Measurements from ENCODE around the gene IMPACT. TPM values are rescaled to one million over a fixed set of nuclear protein-coding genes. Genes with fewer than 3 reads are reported as not detected.
A peak's percentile ranks its signal among the peaks of the same experiment; 100 is the strongest.

The IMPACT gene
- total RNA-seq (2021) (48.0 to 48.8 TPM (median 48.3 TPM) in 3 replicates), Bru-seq, nascent RNA (percentile 84 among the genes with signal in this experiment)
- long read RNA-seq, experiment 1, transcript IMPACT-207 (12 exons, 3,203 nt): minor isoform, 7 of 185 reads
- long read RNA-seq, experiment 1, transcript IMPACT-201 (11 exons, 3,792 nt): major isoform, 127 of 185 reads
- long read RNA-seq, experiment 1, transcript IMPACT-204 (10 exons, 2,948 nt): minor isoform, 5 of 185 reads
- long read RNA-seq, experiment 1, partial matches to known transcripts: 11 of 185 reads
- long read RNA-seq, experiment 1, other reads (novel, unspliced or antisense): 35 of 185 reads
- long read RNA-seq, experiment 2, transcript IMPACT-201 (11 exons, 3,792 nt): major isoform, 26 of 67 reads
- long read RNA-seq, experiment 2, partial matches to known transcripts: 8 of 67 reads
- long read RNA-seq, experiment 2, other reads (novel, unspliced or antisense): 31 of 67 reads
- long read RNA-seq, experiment 3, transcript IMPACT-201 (11 exons, 3,792 nt): major isoform, 41 of 60 reads
- long read RNA-seq, experiment 3, partial matches to known transcripts: 9 of 60 reads
- long read RNA-seq, experiment 3, other reads (novel, unspliced or antisense): 9 of 60 reads

- ChIA-PET POLR2A (interaction anchor here (0.7 to 1.9 kb wide), 5 partner anchors 17 to 288 kb away, joined by 3 to 13 read pairs (median 3); partner anchors contain the start of genes CABYR and OSBPL1A), CTCF (interaction anchor here (1.0 to 1.4 kb wide), 4 partner anchors 13 to 250 kb away, joined by 4 to 8 read pairs (median 6); no protein-coding TSS in a partner anchor)
- Mint-ChIP-seq H3K9me3 (no peaks in the 10 kb centered on the region), H3K36me3 (peaks cover 8% of the 10 kb centered on the region), H3K27me3 (ENCODE audit: low read depth) (peaks cover 8% of the 10 kb centered on the region), H3K4me3 (peak within 1 kb of the TSS; percentile 93), H3K4me1 (peaks cover 21% of the 10 kb centered on the region), H3K27ac (peak within 1 kb of the TSS; percentile 100)
- peak; percentile 93 for ATAC-seq
- peak; percentile 87 for DNase-seq (ENCODE audit: low spot score)
- TF ChIP-seq CREB1 (CRISPR knock-in tag; IDR thresholded peaks at IDR 0.05) (0 out of 2 replicates have a peak, but pooled peaks have one; percentile 11), E2F4 (CRISPR knock-in tag; IDR thresholded peaks at IDR 0.05; ENCODE audit: borderline replicate concordance, low read depth) (0 out of 2 replicates have a peak, but pooled peaks have one; percentile 17), FOXJ3 (CRISPR knock-in tag; IDR thresholded peaks at IDR 0.05; ENCODE audit: borderline replicate concordance) (no peak), NR2C2 (CRISPR knock-in tag; IDR thresholded peaks at IDR 0.05) (peak; percentile 99), GTF2I (CRISPR knock-in tag; conservative IDR thresholded peaks at IDR 0.05) (no peak), ZNF425 (CRISPR knock-in tag; conservative IDR thresholded peaks at IDR 0.05) (no peak), PREB (CRISPR knock-in tag; IDR thresholded peaks at IDR 0.05; ENCODE audit: borderline replicate concordance) (peak; percentile 11; the same call in 1 of the 2 replicates), ZBTB21 (CRISPR knock-in tag; IDR thresholded peaks at IDR 0.05; ENCODE audit: borderline replicate concordance) (0 out of 2 replicates have a peak, but pooled peaks have one; percentile 20), ZNF423 (CRISPR knock-in tag; IDR thresholded peaks at IDR 0.05) (peak; percentile 30; the same call in 1 of the 2 replicates), ZNF317 (CRISPR knock-in tag; IDR thresholded peaks at IDR 0.05; ENCODE audit: borderline replicate concordance, low read depth) (peak; percentile 63), ERG (CRISPR knock-in tag; IDR thresholded peaks at IDR 0.05) (no peak), ATF1 (CRISPR knock-in tag; IDR thresholded peaks at IDR 0.05) (peak; percentile 56; the same call in 1 of the 2 replicates), USF1 (CRISPR knock-in tag; IDR thresholded peaks at IDR 0.05) (peak; percentile 62), FOXP4 (CRISPR knock-in tag; IDR thresholded peaks at IDR 0.05) (peak; percentile 94), ATF6 (CRISPR knock-in tag; IDR thresholded peaks at IDR 0.05) (no peak), ZNF416 (CRISPR knock-in tag; IDR thresholded peaks at IDR 0.05) (peak; percentile 74; the same call in 1 of the 2 replicates), SMAD4 (CRISPR knock-in tag; IDR thresholded peaks at IDR 0.05) (0 out of 2 replicates have a peak, but pooled peaks have one; percentile 56), ZNF263 (CRISPR knock-in tag; IDR thresholded peaks at IDR 0.05; ENCODE audit: low read depth) (0 out of 2 replicates have a peak, but pooled peaks have one; percentile 43), FOXP1 (CRISPR knock-in tag; IDR thresholded peaks at IDR 0.05; ENCODE audit: borderline replicate concordance) (peak; percentile 52; the same call in 1 of the 2 replicates), IRF1 (CRISPR knock-in tag; IDR thresholded peaks at IDR 0.05) (0 out of 2 replicates have a peak, but pooled peaks have one; percentile 66)
Observed at GRCh38 chr18:24426398-24427294, at the start of gene IMPACT. Gene IMPACT (plus strand): TSS chr18:24426670. CDS start chr18:24426757, 87 bp downstream.

Data from WTC11 (cell line).